ENCODE measurements around the gene SIPA1L3.
A peak's percentile ranks its signal among the peaks of the same experiment; 100 is the strongest.
"Not testable (repeated sequence)": the region's sequence is repeated elsewhere in the genome, so short reads cannot be mapped to it uniquely, and the experiment has no call there.

The SIPA1L3 gene, protein sequence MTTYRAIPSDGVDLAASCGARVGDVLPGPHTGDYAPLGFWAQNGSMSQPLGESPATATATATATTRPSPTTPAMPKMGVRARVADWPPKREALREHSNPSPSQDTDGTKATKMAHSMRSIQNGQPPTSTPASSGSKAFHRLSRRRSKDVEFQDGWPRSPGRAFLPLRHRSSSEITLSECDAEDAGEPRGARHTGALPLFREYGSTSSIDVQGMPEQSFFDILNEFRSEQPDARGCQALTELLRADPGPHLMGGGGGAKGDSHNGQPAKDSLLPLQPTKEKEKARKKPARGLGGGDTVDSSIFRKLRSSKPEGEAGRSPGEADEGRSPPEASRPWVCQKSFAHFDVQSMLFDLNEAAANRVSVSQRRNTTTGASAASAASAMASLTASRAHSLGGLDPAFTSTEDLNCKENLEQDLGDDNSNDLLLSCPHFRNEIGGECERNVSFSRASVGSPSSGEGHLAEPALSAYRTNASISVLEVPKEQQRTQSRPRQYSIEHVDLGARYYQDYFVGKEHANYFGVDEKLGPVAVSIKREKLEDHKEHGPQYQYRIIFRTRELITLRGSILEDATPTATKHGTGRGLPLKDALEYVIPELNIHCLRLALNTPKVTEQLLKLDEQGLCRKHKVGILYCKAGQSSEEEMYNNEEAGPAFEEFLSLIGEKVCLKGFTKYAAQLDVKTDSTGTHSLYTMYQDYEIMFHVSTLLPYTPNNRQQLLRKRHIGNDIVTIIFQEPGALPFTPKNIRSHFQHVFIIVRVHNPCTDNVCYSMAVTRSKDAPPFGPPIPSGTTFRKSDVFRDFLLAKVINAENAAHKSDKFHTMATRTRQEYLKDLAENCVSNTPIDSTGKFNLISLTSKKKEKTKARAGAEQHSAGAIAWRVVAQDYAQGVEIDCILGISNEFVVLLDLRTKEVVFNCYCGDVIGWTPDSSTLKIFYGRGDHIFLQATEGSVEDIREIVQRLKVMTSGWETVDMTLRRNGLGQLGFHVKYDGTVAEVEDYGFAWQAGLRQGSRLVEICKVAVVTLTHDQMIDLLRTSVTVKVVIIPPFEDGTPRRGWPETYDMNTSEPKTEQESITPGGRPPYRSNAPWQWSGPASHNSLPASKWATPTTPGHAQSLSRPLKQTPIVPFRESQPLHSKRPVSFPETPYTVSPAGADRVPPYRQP (N-terminal part only)

DNA sequence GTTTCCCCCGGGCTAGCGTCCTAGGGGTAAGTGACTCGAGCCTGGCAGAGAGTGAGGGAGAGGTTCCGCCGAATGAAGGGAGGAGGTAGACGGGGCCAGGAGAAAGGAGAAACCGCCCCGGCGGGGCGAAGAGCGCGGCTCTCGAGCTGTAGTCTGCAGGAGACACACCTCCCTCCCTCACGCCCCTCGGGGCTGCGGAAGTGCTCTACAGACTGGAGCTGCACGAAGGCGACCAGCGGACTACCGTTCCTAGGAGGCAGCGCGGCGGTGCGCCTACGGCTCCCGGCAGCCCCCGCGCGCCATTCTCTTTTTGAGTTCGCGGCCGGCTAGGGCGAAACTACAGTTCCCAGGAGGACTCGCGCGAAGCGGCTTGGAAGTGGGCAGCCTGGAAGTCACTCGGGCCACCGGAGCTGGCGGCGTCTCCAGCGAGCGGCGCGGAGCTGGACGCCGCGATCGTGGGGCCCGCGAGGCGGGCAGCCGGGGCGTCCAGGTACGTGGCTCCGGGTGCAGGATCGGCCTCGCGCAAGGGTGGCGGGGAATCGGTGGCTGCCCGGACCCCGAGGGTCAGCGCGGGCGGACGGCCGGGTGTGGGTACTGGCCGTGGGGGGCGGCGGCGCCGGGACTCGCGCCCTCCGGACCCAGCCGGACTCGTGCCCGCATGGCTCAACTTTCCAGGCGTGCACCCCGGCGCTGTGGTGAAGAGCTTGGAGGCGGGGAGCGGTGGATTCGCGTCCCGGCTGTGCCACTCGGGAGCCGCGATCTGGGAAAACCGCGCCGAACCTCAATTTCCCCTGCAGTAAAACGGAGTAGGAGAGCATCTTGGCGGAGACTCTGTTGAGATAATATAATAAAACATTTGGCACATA, at the start of gene SIPA1L3:
Gene SIPA1L3 (plus strand): TSS at position 340 of the 866 bp plus-strand sequence. CDS start 174,358 bp downstream, outside the sequence.
- DNase-seq (ENCODE audit: low read depth), result peak; percentile 93

DNA sequence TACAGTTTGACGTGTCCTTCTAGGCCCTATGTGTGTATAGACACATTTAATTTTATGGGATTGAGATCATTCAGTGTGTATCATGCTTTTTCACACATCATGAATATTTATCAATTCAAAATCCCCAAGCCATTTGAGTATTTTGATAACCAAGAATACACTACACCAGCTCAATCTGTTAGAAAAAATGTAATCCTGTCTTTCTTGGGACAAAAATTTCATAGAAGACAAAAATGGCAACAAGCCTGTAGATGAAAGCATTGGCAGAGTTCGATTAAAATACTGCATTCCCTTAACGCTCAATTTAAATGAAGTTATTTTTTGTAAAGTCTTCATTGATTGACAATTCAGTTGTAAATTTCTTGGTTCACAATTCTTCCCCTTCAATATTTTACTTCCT, 42.5 kb upstream of the SIPA1L3 start:
- DNase-seq (ENCODE audit: low read depth), result no peak

DNA sequence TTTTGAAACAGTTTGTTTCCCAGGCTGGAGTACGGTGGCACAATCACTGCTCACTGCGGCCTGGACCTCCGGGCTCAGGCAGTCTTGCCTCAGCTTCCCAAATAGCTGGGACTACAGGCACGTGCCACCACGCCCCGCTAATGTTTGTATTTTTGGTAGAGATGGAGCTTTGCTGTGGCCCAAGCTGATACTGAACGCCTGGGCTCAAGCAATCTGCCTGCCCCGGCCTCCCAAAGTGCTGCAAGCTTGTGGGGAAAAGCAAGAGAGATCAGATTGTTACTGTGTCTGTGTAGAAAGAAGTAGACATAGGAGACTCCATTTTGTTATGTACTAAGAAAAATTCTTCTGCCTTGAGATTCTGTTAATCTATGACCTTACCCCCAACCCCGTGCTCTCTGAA, 41.1 kb upstream of the SIPA1L3 start:
- DNase-seq (ENCODE audit: low read depth), result not testable (repeated sequence)

DNA sequence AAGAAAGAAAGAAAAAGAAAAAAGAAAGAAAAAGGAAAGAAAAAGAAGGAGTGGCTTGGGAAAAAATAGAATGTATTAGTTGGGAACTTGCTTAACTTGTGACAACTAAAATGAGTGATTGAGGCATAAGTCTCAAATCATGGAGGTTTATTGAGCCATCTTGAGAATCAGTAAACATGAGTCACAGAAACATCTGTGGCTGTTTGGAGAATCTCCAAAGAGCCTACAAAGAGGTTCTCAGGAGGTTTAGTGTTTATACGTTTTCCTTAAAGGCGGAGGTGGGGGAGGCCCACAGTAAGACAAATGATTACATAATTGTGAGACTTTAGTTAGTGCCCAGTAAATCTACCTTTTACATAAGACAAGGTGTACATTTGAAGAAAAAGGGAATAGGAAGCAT, 39.2 kb upstream of the SIPA1L3 start:
- DNase-seq (ENCODE audit: low read depth), result peak; percentile 44

DNA sequence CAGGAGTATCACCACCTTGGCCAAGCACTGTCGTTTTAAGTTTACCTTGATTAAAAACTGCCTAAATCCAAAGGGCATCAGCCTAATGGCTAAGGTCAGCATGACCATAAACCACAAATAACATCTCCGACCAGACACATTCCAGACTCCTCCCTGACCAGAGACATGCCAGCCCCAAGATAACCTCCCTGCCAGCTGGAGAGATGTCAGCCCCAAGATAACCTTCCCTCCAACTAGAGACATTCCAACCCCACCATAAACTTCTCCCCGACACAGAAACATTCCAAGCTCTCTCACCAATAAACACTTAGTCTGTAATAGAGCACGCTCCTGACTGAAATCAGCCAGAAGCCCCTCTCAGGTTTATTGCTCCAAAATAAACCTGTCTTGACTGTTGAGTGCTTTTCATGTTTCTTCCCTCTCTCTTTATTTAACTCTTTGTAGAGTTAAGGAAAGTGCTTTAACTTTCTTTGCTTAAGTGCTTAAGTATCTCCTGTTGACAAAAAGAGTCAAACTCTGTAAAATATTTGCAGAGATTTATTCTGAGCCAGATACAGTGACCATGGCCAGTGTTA, 37.2 kb upstream of the SIPA1L3 start:
- DNase-seq (ENCODE audit: low read depth), result no peak

DNA sequence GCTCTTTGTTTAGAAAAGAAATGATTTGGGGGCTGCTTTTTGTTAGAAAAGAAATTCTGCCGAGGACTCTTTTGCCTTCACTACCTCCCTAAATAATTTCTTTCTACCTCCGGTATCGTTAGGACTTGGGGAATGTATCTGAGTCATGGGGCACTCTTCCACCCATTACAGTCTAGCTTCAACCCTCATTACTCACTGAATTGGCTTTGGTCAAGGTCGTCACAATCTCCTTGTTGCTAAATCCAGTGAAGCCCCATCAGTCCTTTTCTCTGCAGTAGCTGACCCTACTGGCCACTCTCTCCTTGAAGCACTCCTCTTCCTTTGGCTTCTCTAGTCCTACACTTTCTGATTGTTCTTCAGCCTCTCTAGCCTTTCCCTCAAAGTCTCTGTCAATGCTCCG, 34.6 kb upstream of the SIPA1L3 start:
- no peak for DNase-seq (ENCODE audit: low read depth)

DNA sequence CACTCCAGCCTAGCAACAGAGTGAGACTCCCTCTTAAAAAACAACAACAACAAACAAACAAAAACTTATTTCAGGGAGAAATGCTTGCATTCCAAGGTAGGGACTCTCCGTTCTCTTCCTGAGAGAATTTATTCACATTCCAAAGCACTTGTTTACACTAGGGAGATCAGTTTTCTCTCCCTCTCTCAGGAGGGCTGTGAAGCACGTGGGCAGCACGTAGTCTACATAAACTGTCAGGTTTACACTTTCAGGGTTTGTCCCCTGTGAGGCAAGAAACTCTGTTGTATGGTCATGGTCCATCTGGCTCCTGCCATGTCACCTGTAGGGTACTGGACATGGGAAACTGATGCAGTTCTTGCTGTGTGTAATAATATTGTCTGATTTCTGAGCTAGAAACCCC, 32.2 kb upstream of the SIPA1L3 start:
- peak; percentile 31 for DNase-seq (ENCODE audit: low read depth)

DNA sequence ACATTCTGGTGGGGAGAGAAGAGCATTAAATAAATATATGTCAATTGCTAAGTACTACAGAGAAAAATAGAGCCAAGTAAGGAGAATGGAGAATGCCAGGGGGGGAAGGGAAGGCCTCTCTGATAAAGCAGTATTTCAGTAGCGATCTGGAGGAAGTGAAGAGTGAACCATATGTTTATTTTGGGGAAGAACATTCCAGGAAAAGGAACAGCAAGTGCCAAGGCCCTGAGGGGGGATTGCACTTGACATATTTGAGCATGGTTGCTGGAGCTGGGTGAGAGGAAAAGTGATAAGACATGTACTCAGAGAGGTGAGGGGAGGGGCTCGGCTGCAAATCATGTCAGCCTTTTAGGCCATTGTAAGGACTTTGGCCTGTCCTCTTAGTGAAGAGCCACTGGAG, 31.0 kb upstream of the SIPA1L3 start:
- DNase-seq (ENCODE audit: low read depth), result no peak

DNA sequence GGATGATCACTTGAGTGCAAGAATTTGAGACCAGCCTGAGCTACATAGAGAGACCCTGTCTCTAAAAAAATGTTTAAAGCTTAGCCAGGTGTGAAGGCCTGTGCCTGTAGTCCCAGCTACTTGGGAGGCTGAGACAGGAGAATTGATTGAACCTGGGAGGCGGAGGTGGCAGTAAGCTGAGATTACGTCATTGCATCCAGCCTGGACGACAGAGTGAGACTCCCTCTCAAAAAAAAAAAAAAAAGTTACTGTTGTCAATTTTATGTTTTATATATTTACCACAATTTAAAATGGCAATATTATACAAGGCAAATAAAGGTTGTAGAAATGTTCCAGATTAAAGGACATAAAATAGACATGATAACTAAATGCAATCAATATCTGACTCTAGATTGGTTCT, 29.9 kb upstream of the SIPA1L3 start:
- no peak for DNase-seq (ENCODE audit: low read depth)

DNA sequence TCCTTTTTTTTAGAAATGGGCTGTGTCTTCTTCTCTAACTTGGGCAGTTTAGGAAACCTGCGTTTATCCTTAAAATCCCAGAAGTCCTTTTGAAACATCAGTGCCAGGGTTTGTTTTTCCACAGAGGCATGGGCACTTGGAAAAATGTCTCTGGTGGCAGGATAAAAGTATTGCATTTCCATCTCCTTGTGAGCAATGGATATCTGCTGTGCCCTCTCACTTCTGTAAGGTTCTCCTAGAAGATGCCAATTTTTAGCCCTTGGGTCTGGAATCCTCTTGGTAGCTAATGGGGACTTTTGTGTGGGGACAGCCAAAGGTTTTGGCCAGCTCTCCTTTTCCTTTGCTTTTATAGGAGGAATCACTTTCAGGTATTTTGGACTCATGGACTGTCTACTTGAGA, 21.6 kb upstream of the SIPA1L3 start:
- no peak for DNase-seq (ENCODE audit: low read depth)

DNA sequence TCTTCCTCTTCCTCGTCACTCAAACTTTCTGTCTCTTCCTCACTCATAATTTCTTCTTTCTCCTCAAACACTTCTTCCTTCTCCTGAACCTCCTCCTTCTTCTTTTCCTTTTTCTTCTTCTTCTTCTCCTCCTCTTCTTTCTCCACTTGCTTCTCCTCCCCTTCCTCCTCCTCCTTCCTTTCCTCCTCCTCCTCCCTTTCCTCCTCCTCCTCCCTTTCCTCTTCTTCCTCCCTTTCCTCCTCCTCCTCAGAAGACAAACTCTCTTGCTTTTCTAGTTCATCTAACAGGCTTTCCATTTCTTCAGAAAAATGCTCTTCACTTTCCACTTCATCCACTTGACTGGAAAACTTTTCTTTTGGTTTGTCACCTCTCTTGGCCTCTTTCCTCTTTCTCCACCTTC, 20.4 kb upstream of the SIPA1L3 start:
- no peak for DNase-seq (ENCODE audit: low read depth)

DNA sequence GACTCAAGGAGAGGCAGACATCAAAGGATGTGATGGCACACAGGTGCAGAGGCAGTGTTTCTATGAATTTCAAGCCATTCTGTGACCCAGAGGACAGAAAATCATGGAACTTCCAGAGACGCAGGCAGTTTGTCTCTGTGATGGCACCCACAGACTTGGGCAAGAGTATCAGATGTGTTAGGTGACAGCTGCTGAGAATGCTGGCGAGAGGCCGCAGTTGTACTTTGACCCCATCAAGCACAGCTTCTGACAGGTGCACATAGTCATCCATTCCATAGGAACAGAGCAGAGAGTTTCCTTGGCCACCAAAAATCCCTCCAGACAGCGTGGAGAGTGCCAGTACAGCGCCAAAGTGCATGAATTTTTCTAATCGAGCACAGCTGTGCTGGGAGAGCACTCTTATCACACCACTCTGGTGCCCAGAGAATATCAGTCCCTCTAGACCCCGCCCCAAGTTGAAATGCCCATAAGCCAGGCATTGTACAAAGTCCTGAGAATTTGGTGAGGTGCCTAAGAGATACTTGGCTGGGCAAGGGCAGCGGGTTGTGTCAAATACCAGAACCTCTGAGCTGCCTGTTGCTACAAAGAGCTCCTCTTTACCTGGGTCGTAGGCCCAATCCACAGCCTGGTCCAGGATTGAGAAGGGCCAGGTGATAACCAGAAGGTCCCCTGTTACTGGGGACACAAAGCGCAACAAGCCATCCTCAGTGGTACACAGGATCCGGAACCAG, 13.0 kb upstream of the SIPA1L3 start:
- DNase-seq (ENCODE audit: low read depth), result no peak

DNA sequence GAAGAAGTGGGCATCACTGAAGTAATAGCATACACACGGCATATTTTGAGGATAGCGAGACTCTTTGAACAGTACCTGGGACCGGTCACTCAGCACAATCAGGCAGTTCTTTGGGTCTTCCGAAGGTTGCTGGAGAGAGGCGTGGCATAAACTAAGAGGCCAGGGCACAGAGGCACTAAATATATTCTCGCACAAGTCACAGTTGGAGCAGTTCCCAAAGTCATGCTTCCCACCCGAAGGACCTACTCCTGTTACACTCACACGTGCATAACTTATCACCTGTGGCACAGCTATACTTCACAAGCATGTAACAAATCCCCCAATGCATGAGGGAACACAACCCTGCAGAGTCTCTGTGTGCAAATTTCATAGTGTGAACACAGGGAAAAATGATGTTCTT, 10.8 kb upstream of the SIPA1L3 start:
- no peak for DNase-seq (ENCODE audit: low read depth)

DNA sequence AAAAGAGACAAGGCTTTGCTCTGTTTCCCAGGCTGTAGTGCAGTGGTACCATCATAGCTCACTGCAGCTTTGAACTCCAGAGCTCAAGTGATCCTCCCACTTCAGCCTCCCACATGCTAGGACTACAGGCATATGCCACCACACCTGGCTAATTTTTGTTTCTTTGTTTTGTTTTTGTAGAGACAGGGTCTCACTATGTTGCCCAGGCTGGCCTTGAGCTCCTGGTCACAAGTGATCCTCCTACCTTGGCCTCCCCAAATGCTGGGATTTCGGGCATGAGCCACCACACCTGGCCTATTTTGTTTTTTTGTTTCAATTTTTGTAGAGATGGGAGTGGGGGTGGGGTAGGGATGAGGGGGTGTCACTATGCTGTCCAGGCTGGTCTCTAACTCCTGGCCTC, 7.6 kb upstream of the SIPA1L3 start:
- no peak for DNase-seq (ENCODE audit: low read depth)

DNA sequence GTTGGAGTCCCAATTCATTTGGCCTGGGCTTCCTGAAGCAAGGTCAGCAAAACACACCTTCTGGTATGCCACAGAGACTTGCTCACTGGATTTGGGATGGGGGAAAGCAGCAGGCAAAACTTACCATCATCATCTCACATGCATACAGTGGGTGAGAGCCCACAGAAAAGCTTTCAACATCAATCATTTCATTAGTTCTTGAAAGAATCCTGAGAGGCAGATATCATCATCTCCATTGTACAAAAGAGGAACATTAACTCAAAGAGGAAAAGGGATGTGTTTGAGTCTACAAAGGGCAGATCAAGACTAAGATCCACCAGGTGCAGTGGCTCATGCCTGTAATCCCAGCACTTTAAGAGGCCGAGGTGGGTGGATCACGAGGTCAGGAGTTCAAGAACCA, 7.0 kb upstream of the SIPA1L3 start:
- DNase-seq (ENCODE audit: low read depth), result no peak

DNA sequence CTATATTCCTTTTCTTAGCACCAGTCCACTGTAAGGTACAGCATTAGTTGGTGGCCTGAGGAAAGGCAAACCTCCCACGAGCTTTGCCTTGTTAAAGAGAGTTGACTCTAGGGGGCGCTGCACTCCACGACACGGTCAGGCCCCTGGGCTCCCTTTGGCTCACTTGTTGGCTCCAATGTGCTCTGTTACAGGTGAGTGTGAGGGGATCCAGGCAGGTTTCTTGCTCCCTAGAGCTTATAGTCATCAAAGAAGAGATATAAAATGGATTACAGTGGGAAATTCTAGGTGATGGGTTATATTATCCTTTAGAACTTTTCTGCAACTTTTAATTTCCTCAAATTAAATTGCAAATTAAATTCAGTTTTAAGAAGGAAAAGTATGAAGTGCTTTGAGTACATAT, 4.3 kb upstream of the SIPA1L3 start:
- DNase-seq (ENCODE audit: low read depth), result peak; percentile 39

DNA sequence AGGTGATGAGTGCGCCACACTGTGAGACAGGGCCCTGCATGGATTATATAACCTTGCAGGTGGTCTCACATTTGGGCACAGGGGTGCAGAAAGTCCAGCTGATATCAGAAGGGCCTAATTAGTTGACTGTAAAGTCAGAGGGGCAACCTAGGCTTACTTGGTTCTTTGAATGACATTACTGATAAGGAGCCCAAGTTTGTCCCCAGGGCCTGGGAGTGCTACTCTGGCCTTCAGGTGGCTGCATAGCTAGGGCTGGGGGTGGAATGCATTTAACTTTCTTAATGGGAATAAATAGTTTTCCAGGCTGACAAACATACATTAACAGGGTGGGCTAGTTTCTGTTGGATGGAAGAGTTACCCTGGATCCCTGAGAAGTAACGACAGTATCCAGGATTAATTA, 3.9 kb upstream of the SIPA1L3 start:
- no peak for DNase-seq (ENCODE audit: low read depth)

DNA sequence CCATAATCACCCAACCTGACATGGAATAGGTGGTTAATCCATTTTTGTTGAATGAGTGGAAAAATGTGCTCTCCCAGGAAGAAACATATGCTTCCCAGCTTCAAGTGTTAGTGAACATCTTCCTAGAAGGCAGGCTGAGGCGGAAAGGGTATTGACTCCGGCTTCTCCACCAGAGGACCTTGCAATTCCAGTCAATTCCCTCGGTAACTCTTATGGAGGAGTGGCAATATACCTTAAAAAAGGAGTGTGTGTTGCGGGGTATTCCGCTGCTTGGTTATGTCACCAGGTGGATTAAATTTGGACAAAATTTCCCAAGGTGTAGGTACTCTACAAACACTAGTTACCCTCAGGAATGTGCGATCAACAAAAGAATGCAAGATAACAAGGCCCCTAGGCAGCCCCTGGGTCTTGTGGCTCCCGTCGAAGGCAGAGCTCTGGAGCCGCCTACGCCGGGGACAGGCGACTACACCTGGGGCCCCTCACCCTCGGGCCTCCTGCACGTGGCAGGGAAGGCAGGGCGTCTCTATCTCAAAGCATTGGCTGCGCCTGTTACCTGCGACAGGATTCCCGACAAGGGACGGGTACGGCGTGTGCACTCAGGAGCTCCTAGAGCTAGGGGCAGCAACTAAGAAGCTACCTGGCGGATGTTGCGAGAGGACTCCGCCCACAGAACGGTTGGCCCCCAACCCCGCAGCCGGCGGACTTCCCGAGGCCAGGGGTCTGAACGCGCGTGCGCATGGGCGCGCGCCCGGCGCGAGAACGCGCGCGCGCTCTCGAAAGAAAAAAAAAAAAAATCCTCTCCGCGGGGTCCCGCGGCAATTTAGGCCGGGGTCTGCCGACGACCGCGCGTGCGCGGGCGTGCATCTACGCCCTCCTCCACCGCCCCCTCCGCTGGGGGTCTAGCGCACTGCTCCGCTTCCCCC, 801 bp upstream of the SIPA1L3 start, which contains the start of gene WDR87:
Gene WDR87 (minus strand): TSS at position 649 of the 923 bp plus-strand sequence. CDS start 8,355 bp downstream, outside the sequence.
- DNase-seq (ENCODE audit: low read depth), result no peak

DNA sequence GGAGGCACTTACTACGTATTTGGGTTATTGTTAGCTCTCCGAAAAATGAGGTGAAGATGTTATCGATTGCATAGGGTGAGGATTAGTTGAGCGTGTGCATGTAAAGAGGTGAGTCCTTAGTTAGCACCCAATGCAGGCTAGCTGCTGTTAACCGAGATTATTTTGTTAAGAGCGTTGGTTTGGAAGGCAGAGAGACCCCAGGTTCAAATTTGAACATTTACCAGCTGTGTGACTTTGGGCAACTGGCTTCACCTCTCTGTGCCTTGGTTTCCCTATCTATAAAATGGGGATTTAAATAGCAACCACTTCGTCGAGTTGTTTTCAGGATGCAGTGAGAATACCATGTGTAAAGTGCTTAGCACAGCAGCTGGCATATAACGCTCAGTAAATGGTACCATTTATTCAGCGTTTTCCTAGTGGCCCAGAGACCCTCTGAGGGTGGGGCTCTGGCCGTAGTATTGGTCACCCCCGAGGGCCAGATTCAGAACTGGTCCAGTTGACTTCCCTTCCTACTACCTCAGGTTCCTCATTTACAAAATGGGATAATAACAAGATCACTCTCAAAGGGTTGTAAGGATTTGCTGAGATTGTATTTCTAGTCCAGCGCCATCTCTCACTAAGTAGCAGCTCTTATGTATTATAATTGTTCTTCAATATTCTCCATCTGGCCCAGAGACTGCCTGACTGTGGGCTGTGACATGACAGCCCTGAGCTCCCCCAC, 887 bp downstream of the SIPA1L3 start:
- DNase-seq (ENCODE audit: low read depth), result no peak

All from fibroblast of gingiva (primary cell).